H1 (cell line): ENCODE results near the gene WASL. TPM values are rescaled to one million over a fixed set of nuclear protein-coding genes. Genes with fewer than 3 reads are reported as not detected.
"Not testable (repeated sequence)": the region's sequence is repeated elsewhere in the genome, so short reads cannot be mapped to it uniquely, and the experiment has no call there.

ENCODE experiments used
- CTCF ChIA-PET: fragments of 300-600 bp; sonication (Branson Sonifier 250); formaldehyde crosslinking; loops from one replicate; lab custom pipeline; 2021; ENCODE audit not compliant: partially characterized antibody; lab: Charles Lee
- POLR2A ChIA-PET: fragments of 300-600 bp; sonication (Branson Sonifier 250); formaldehyde crosslinking; loops from one replicate; lab custom pipeline; 2021; ENCODE audit warnings: inconsistent platforms; ENCODE audit not compliant: partially characterized antibody; lab: Charles Lee
- DNase-seq, 2 experiments: peaks; one replicate each; pipeline versions ENCODE4 v3.0.0 to v3.0.0-alpha.2; 2010 to 2022; ENCODE audit warnings: low spot score in 2 of 2, low read depth in 1 of 2, mixed read lengths in 1 of 2
- FAIRE-seq: peaks from 2 replicates; lab custom pipeline; 2011; peaks lifted over from hg19 to GRCh38; lab: Jason Lieb, UNC
- H2AFZ ChIP-seq: 2 replicates; pipeline ENCODE4 v1.8.1; 2012; ENCODE audit warnings: low read length, inconsistent platforms
- H2AK5ac ChIP-seq: 2 replicates; pipeline ENCODE4 v1.6.1; 2013; ENCODE audit warnings: low read depth, low read length
- H2BK120ac ChIP-seq: replicated peaks from 2 replicates; pipeline ENCODE3; 2013; ENCODE audit warnings: low read depth, low read length, inconsistent platforms
- H2BK12ac ChIP-seq: 2 replicates; pipeline ENCODE4 v1.6.1; 2013; ENCODE audit warnings: low read depth, low read length
- H2BK15ac ChIP-seq: 2 replicates; pipeline ENCODE4 v1.6.1; 2013; ENCODE audit warnings: low read length
- H2BK20ac ChIP-seq: 2 replicates; pipeline ENCODE4 v1.6.1; 2013; ENCODE audit warnings: low read length
- H2BK5ac ChIP-seq: 2 replicates; pipeline ENCODE4 v1.6.1; 2013; ENCODE audit warnings: low read depth, low read length
- H3K14ac ChIP-seq: 2 replicates; pipeline ENCODE4 v1.6.1; 2013; ENCODE audit warnings: inconsistent platforms; ENCODE audit not compliant: insufficient read length
- H3K18ac ChIP-seq: 2 replicates; pipeline ENCODE4 v1.6.1; 2013; ENCODE audit warnings: low read length; ENCODE audit errors: extremely low read depth
- H3K23ac ChIP-seq: 2 replicates; pipeline ENCODE4 v1.6.1; 2013; ENCODE audit warnings: inconsistent platforms; ENCODE audit not compliant: insufficient read length
- H3K23me2 ChIP-seq: 2 replicates; pipeline ENCODE4 v1.6.1; 2013; ENCODE audit warnings: low read depth, low read length
- H3K27ac ChIP-seq: 2 replicates; pipeline ENCODE4 v1.6.1; 2011; ENCODE audit warnings: low read depth, low read length, inconsistent platforms
- H3K27me3 ChIP-seq, 4 experiments: replicated peaks in 1 of 4; 1 replicate in 1 of 4; 2 replicates in 3 of 4; pipeline versions ENCODE4 v1.6.1 to v1.8.1; 2011 to 2013; ENCODE audit warnings: low read length in 3 of 4, mild to moderate bottlenecking in 3 of 4, inconsistent platforms in 2 of 4, mixed read lengths in 2 of 4, moderate library complexity in 1 of 4; ENCODE audit not compliant: control insufficient read depth in 3 of 4, insufficient read depth in 3 of 4; ENCODE audit errors: extremely low read depth in 1 of 4
- H3K36me3 ChIP-seq, 4 experiments: 2 replicates each; pipeline versions ENCODE4 v1.6.1 to v1.8.1; 2011 to 2013; ENCODE audit warnings: mild to moderate bottlenecking in 4 of 4, low read length in 3 of 4, moderate library complexity in 2 of 4, control low read depth in 1 of 4, inconsistent platforms in 1 of 4; ENCODE audit not compliant: insufficient read depth in 4 of 4, control insufficient read depth in 2 of 4
- H3K4ac ChIP-seq: replicated peaks from 2 replicates; pipeline ENCODE3; 2013; ENCODE audit warnings: low read length, low read depth, mixed read lengths, inconsistent platforms; ENCODE audit not compliant: insufficient read length
- H3K4me1 ChIP-seq, 4 experiments: replicated peaks in 1 of 4; 1 replicate in 1 of 4; 2 replicates in 3 of 4; pipeline versions ENCODE4 v1.6.1 to v1.8.1; 2011 to 2013; ENCODE audit warnings: low read length in 3 of 4, inconsistent platforms in 2 of 4, mixed read lengths in 1 of 4; ENCODE audit not compliant: insufficient read depth in 4 of 4, control insufficient read depth in 3 of 4
- H3K4me2 ChIP-seq, 2 experiments: 2 replicates each; pipeline versions ENCODE4 v1.6.1 to v1.8.1; 2011 to 2013; ENCODE audit warnings: low read depth in 2 of 2, low read length in 2 of 2, control low read depth in 1 of 2, inconsistent platforms in 1 of 2, mild to moderate bottlenecking in 1 of 2; ENCODE audit not compliant: insufficient read depth in 1 of 2
- H3K4me3 ChIP-seq, 4 experiments: fragments of 200-600, 300-600 bp in 1 of 4; sonication (generic), shearing (Covaris generic), sonication (Bioruptor Twin) in 1 of 4; 2 replicates each; pipeline versions ENCODE4 v1.5.1 to v1.8.1; 2011 to 2016; ENCODE audit warnings: low read length in 4 of 4, low read depth in 3 of 4, control low read depth in 2 of 4, inconsistent platforms in 2 of 4, mild to moderate bottlenecking in 2 of 4, mixed read lengths in 1 of 4, moderate library complexity in 1 of 4; ENCODE audit not compliant: insufficient read depth in 2 of 4; ENCODE audit errors: extremely low read depth in 1 of 4
- H3K56ac ChIP-seq: replicated peaks from 2 replicates; pipeline ENCODE3; 2013; ENCODE audit warnings: low read depth, mild to moderate bottlenecking, mixed read lengths, low read length, inconsistent platforms; ENCODE audit not compliant: insufficient read length
- H3K79me1 ChIP-seq: 2 replicates; pipeline ENCODE4 v1.6.1; 2013; ENCODE audit warnings: low read depth, low read length, control low read depth
- H3K79me2 ChIP-seq, 2 experiments: 2 replicates each; pipeline versions ENCODE4 v1.6.1 to v1.8.1; 2012 to 2013; ENCODE audit warnings: low read length in 2 of 2, mild to moderate bottlenecking in 2 of 2, inconsistent platforms in 1 of 2; ENCODE audit not compliant: insufficient read depth in 2 of 2, control insufficient read depth in 1 of 2
- H3K9ac ChIP-seq, 4 experiments: replicated peaks in 1 of 4; 1 replicate in 1 of 4; 2 replicates in 3 of 4; pipeline versions ENCODE4 v1.6.1 to v1.8.1; 2011 to 2013; ENCODE audit warnings: low read depth in 3 of 4, low read length in 3 of 4, control low read depth in 2 of 4, mild to moderate bottlenecking in 2 of 4, moderate library complexity in 2 of 4, inconsistent platforms in 1 of 4; ENCODE audit errors: extremely low read depth in 1 of 4
- H3K9me3 ChIP-seq, 2 experiments: 2 replicates each; pipeline versions ENCODE4 v1.6.1 to v1.8.1; 2012 to 2013; ENCODE audit warnings: mild to moderate bottlenecking in 2 of 2, moderate library complexity in 2 of 2, control low read depth in 1 of 2, inconsistent platforms in 1 of 2, low read depth in 1 of 2, low read length in 1 of 2, mixed read lengths in 1 of 2; ENCODE audit not compliant: insufficient read depth in 2 of 2
- H4K20me1 ChIP-seq, 2 experiments: replicated peaks in 1 of 2; 2 replicates each; pipeline versions ENCODE3 to v1.8.1; 2011 to 2013; ENCODE audit warnings: inconsistent platforms in 2 of 2, low read length in 2 of 2, mild to moderate bottlenecking in 1 of 2; ENCODE audit not compliant: insufficient read depth in 2 of 2, control insufficient read depth in 1 of 2
- H4K5ac ChIP-seq: 2 replicates; pipeline ENCODE4 v1.6.1; 2013; ENCODE audit warnings: low read length, low read depth, mixed read lengths, inconsistent platforms; ENCODE audit not compliant: insufficient read length
- H4K8ac ChIP-seq: 2 replicates; pipeline ENCODE4 v1.8.0; 2013; ENCODE audit warnings: mild to moderate bottlenecking, moderate library complexity, low read length, inconsistent platforms; ENCODE audit not compliant: insufficient read depth; ENCODE audit errors: extremely low read depth
- H4K91ac ChIP-seq: replicated peaks from 2 replicates; pipeline ENCODE3; 2013; ENCODE audit warnings: low read length, mixed read lengths, inconsistent platforms; ENCODE audit not compliant: insufficient read length
- WGBS, 2 experiments: shearing (Covaris generic) in 1 of 2; methylation state at CpG; one replicate each; pipeline versions ENCODE4 v1.1.6 to v1.1.7; 2013 to 2015; ENCODE audit warnings: low lambda C conversion rate in 2 of 2, mixed read lengths in 2 of 2, inconsistent platforms in 1 of 2, low coverage in 1 of 2, missing lambda C conversion rate in 1 of 2; ENCODE audit not compliant: insufficient replicate concordance in 2 of 2, insufficient coverage in 1 of 2, insufficient read length in 1 of 2; ENCODE audit errors: extremely low coverage in 1 of 2, missing lambda C conversion rate in 1 of 2; 5-methylcytosine and 5-hydroxymethylcytosine counted together
- polyA plus RNA-seq, 7 experiments: library from polyadenylated mRNA; depleted of rRNA in 3 of 7; stranded (reverse) in 5 of 7; unstranded in 2 of 7; fragments of >200 nt in 5 of 7; fragments of 200-250 nt in 2 of 7; gene quantifications; 1 replicate in 5 of 7; 2 replicates in 1 of 7; 4 replicates in 1 of 7; pipeline versions ENCODE4 v1.2.1 to v1.2.3, GENCODE V29; 2011 to 2013; ENCODE audit warnings: missing spikeins in 2 of 7, mixed read lengths in 2 of 7
- total RNA-seq: library from RNA; stranded (reverse); fragmentation: NEBNext Ultra II Directional; extraction: Animal tissue kit (Norgen Biotek cat#: 25700); gene quantifications from 2 replicates; pipeline ENCODE4 v1.2.1, GENCODE V29; 2021

WASL gene
- total and polyA plus RNA-seq, 2 of the 8 experiments (the other 6 are each of a cell fraction or from before 2014, with no cell fraction given): 7.7 to 38.9 TPM

- POLR2A ChIA-PET: interaction anchor here (0.6 to 1.3 kb wide), 3 partner anchors 9 to 29 kb away, joined by 4 to 5 read pairs (median 4); partner anchors contain the start of gene WASL
Measured at GRCh38 chr7:123737168-123737674, 11.6 kb downstream of the WASL start.

More at GRCh38 chr7:123737168-123737674, 11.6 kb downstream of the WASL start:
- not testable (repeated sequence) for H2BK5ac ChIP-seq, H3K23ac ChIP-seq, FAIRE-seq, H3K23me2 ChIP-seq, H4K8ac ChIP-seq, H3K18ac ChIP-seq, H2BK12ac ChIP-seq, H3K4ac ChIP-seq, H3K56ac ChIP-seq, H2BK15ac ChIP-seq, H3K27me3 ChIP-seq, H2AFZ ChIP-seq, H2BK20ac ChIP-seq, H4K91ac ChIP-seq, H3K9ac ChIP-seq, H3K4me2 ChIP-seq, H3K79me1 ChIP-seq, H3K36me3 ChIP-seq, H3K4me3 ChIP-seq, H4K5ac ChIP-seq, H3K9me3 ChIP-seq, H3K14ac ChIP-seq, H4K20me1 ChIP-seq, H3K4me1 ChIP-seq, H2BK120ac ChIP-seq, H3K27ac ChIP-seq, H2AK5ac ChIP-seq, DNase-seq
- WGBS, 2 experiments: 90% methylated on average over 9 of the region's 10 CpGs; no CpG with 5 or more reads in 1 of the 2 experiments
- H3K79me2 ChIP-seq: peaks cover 17 to 100% of the 10 kb centered on the region in 2 experiments
- CTCF ChIA-PET: interaction anchor here (1.4 to 2.6 kb wide), 3 partner anchors 8 to 36 kb away, joined by 5 to 7 read pairs (median 6); no protein-coding TSS in a partner anchor
